ENCODE data around the gene NELFCD. TPM values are rescaled to one million over a fixed set of nuclear protein-coding genes. Genes with fewer than 3 reads are reported as not detected.
"Not testable (repeated sequence)": the region's sequence is repeated elsewhere in the genome, so short reads cannot be mapped to it uniquely, and the experiment has no call there.

Gene NELFCD
- polyA plus RNA-seq, 3 donors from 2014 or later, result 67.1 to 104 (median 71.7) TPM

DNA sequence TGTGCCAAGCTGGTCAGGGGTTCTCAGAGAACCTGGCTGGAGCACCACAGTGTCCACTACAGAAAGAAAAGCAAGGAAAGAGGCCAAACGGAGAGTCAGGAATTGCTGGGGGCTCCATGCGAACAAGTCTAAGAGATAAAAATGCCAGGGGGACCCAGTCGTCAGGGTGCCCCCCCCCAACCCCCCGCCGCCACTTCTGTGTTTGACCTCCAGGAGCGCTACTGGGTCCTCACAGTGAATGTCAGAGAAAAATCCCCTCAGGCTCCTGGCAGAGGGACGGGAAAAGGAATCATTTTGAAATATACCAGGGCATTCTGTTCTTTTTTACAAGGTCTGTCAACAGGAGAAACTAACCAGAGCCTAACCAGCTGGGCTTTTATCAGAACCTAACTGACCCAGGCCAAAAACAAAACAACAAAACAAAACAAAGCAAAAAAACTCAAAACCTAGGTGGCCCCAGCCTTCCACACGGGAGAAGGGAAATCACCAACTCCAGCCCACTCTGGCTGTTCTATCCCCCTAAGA is 17.9 kb upstream of the NELFCD start:
- Mint-ChIP-seq H3K27me3 (ENCODE audit: low read depth in 3 of 3) (peaks cover 5 to 7% (median 6%) of the 10 kb centered on the region in 3 donors), H3K27ac (no peak overlapping the region)
- no peak for DNase-seq

DNA sequence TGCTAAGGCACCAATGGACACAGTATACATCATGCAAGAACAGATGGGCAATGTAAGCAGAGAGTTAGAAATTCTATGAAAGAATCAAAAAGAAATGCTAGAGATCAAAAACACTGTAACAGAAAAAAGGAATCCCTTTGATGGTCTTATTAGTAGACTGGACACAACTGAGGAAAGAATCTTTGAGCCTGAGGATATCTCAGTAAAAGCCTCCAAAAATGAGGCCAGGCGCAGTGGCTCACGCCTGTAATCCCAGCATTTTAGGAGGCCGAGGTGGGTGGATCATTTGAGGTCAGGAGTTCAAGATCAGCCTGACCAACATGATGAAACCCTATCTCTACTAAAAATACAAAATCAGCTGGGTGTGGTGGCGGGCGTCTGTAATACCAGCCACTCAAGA is 17.1 kb upstream of the NELFCD start:
- H3K9me3 Mint-ChIP-seq; H3K4me3 Mint-ChIP-seq; H3K27me3 Mint-ChIP-seq (ENCODE audit: low read depth in 3 of 3); H3K36me3 Mint-ChIP-seq; H3K4me1 Mint-ChIP-seq; H3K27ac Mint-ChIP-seq; DNase-seq: not testable (repeated sequence)

More for the DNA sequence above, 17.9 kb upstream of the NELFCD start:
- Mint-ChIP-seq H3K9me3 (no peaks in the 10 kb centered on the region), H3K4me1 (no peaks in the 10 kb centered on the region), H3K36me3 (peaks cover 0 to 5% (median 3%) of the 10 kb centered on the region in 3 donors), H3K4me3 (no peak overlapping the region)

DNA sequence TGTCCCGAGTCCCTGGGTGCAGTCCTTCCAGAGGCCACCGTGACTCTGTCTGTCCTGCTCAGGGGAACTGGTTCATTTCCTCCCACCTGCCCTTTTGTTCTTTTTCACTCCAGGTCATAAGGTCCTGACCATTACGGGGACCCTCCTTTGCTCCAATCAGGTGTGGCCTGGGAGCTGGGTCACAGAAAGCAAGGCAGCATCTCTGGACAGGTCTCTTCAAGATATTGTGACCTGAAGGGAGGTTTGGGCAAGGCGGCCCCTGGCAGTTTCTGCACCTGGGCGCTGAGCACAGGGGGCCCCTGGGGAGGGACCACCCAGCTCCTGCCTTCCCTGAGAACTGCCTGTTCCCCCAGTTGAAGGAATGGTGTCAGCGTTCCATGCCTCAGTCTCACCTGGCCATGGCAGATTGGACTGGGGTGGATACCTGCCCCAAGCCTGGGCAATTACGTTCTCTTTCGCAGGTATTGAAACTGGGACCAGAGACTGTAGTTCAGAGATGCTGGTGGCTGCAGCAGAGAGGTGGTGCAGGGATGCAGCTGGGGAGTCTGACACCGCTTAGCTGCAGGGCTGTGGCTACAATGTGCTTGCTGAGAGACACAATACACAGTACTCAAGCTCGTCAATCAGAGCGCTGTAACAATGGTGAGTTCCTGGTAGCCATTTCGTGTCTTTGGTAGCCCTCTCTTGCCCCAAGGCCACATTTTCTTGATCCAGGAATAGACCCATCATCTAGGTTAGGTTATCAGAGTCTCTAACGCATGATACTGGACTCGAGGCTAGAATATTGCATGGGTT is 15.6 kb upstream of the NELFCD start:
- H3K4me3 Mint-ChIP-seq, result no peak overlapping the region
- no peak for DNase-seq
- H3K4me1 Mint-ChIP-seq, result no peaks in the 10 kb centered on the region
- peaks cover 0 to 7% (median 5%) of the 10 kb centered on the region in 3 donors for H3K36me3 Mint-ChIP-seq
- H3K27ac Mint-ChIP-seq, result no peak overlapping the region
- no peaks in the 10 kb centered on the region for H3K9me3 Mint-ChIP-seq
- peaks cover 1 to 7% (median 5%) of the 10 kb centered on the region in 3 donors for H3K27me3 Mint-ChIP-seq (ENCODE audit: low read depth in 3 of 3)

DNA sequence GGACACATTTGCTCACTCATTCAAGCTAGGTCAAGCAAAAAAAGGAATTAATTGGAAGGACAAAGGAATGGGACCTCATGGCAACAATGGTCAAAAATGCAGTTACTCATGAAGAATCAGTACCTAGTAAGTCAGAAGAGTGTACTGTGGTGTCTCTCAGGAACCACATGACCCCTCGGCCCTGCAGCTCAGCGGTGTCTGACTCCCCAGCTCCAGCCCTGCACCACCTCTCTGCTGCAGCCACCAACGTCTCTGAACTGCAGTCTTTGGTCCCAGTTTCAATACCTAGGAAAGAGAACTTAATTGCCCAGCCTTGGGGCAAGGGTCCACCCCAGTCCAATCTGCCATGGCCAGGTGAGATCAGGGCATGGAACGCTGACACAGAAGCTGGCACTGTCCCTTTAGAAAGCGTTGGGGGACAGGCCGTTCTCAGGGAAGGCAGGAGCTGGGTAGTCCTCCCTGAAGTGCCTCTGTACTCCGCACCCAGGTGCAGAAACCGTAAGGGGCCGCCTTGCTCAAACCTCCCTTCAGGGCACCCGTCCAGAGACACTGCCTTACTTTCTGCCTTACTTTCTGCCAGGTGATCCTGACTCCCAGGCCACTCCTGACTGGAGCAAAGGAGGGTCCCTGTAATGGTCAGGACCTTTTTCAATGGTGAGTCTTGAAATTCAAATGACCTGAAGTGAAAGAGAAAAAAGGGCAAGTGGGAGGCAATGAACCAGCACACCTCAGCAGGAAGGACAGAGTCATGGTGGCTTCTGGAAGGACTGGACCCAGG is 13.2 kb upstream of the NELFCD start:
- no peak overlapping the region for H3K27ac Mint-ChIP-seq
- no peak for DNase-seq
- peaks cover 0 to 7% (median 5%) of the 10 kb centered on the region in 3 donors for H3K36me3 Mint-ChIP-seq
- H3K9me3 Mint-ChIP-seq, result no peaks in the 10 kb centered on the region
- no peaks in the 10 kb centered on the region for H3K4me1 Mint-ChIP-seq
- H3K4me3 Mint-ChIP-seq, result no peak overlapping the region
- H3K27me3 Mint-ChIP-seq (ENCODE audit: low read depth in 3 of 3), result peaks cover 1 to 10% (median 6%) of the 10 kb centered on the region in 3 donors

DNA sequence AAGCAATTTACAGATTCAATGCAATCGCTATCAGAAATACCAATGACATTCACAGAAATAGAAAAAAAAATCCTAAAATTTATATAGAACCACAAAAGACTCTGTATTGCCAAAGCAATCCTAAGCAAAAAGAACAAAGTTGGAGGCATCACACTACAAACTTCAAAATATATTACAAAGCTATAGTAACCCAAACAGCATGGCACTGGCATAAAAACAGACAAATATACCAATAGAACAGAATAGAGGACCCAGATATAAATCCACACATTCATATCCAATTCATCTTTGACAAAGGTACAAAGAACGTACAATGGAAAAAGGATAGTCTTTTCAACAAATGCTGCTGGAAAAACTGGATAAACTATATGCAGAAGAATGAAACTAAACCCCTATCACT is 11.6 kb upstream of the NELFCD start:
- peaks cover 4 to 5% (median 4%) of the 10 kb centered on the region in 3 donors for H3K27me3 Mint-ChIP-seq (ENCODE audit: low read depth in 3 of 3)
- H3K36me3 Mint-ChIP-seq, result peaks cover 0 to 6% (median 3%) of the 10 kb centered on the region in 3 donors
- peaks cover 0 to 1% (median 0%) of the 10 kb centered on the region in 6 donors for H3K9me3 Mint-ChIP-seq
- H3K4me1 Mint-ChIP-seq, result no peaks in the 10 kb centered on the region
- H3K27ac Mint-ChIP-seq, result no peak overlapping the region
- no peak overlapping the region for H3K4me3 Mint-ChIP-seq
- no peak for DNase-seq

DNA sequence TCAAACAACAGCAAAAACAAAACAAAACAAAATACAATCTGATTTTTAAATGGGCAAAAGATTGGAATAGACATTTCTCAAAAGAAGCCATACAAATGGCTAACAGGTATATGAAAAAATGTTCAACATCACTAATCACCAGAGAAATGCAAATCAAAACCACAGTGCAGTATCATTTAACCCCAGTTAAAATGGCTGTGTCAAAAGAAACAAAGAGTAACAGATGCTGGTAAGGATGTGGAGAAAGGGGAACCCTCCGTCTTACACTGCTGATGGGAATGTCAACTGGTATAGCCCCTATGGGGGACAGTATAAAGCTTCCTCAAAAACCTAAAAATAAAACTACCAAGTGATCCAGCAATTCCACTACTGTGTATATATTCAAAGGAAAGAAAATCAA is 10.9 kb upstream of the NELFCD start:
- no peaks in the 10 kb centered on the region for H3K4me1 Mint-ChIP-seq
- H3K36me3 Mint-ChIP-seq, result peaks cover 1 to 7% (median 5%) of the 10 kb centered on the region in 3 donors
- no peak for DNase-seq
- H3K9me3 Mint-ChIP-seq, result peaks cover under 1 to 3% (median 1%) of the 10 kb centered on the region in 6 donors
- no peak overlapping the region for H3K27ac Mint-ChIP-seq
- no peak overlapping the region for H3K4me3 Mint-ChIP-seq
- H3K27me3 Mint-ChIP-seq (ENCODE audit: low read depth in 3 of 3), result peaks cover 4 to 5% (median 4%) of the 10 kb centered on the region in 3 donors

DNA sequence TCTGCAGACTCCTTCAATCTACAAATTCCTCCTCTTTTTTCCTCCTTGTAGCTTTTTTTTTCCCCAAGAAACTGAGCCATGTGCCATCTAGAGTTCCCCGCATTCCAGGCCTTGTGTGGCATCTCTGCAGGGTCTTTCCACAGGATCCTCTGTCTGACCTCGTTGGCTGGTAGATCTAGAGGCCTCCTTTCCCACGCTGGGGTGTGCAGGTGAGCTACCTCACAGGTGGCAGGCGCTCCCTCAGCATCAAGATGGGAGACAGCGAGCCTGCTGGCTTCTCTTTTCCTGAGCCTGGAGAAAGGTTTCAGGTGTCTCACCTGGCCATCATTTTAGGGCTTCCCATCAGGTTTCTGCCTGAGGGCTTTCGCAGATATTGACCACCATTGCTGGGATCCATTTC is 9.6 kb upstream of the NELFCD start:
- Mint-ChIP-seq H3K36me3 (peaks cover 8 to 15% (median 8%) of the 10 kb centered on the region in 3 donors), H3K27ac (no peak overlapping the region), H3K9me3 (peaks cover 2 to 14% (median 8%) of the 10 kb centered on the region in 6 donors), H3K4me3 (no peak overlapping the region), H3K27me3 (ENCODE audit: low read depth in 3 of 3) (peaks cover 4 to 6% (median 5%) of the 10 kb centered on the region in 3 donors), H3K4me1 (no peaks in the 10 kb centered on the region)
- DNase-seq, result no peak

DNA sequence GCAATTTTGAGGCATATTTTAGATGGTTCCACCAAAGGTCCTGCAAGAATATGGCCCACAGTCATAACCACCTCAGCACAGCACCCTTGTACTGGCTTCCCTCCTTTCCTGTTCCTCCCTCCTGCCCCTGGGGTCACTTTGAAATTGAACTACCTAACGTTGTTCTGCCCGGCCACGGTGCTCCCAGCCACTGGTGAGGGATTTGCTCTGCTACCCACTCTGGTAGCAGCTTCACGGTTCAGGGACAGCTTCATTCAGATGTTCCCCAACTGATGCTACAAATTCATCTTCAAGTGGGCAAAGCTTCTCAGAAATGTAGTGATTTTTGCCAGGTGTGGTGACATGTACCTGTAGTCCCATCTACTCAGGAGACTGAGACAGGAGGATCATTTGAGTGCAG is 7.9 kb upstream of the NELFCD start:
- H3K27ac Mint-ChIP-seq, result no peak overlapping the region

DNA sequence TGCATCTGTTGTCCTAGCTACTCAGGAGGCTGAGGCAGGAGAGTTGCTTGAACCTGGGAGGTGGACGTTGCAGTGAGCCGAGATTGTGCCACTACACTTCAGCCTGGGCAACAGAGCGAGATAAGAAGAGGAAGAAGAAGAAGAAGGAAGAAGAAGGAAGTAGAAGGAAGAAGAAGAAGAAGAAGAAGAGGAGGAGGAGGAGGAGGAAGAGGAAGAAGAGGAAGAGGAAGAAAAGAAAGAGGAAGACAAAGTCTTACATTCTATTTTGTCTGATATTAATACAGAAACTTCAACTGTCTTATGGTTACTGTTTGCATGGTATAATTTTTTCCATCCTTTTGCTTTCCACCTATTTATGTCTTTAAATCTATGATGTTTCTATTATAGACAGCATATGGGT is 7.2 kb upstream of the NELFCD start:
- peaks cover 5 to 7% (median 5%) of the 10 kb centered on the region in 3 donors for H3K27me3 Mint-ChIP-seq (ENCODE audit: low read depth in 3 of 3)
- peaks cover 5 to 20% (median 8%) of the 10 kb centered on the region in 3 donors for H3K36me3 Mint-ChIP-seq
- H3K4me3 Mint-ChIP-seq, result no peak overlapping the region
- no peak for DNase-seq
- peaks cover 2 to 14% (median 9%) of the 10 kb centered on the region in 6 donors for H3K9me3 Mint-ChIP-seq
- H3K4me1 Mint-ChIP-seq, result no peaks in the 10 kb centered on the region
- no peak overlapping the region for H3K27ac Mint-ChIP-seq

More for the DNA sequence above, 7.9 kb upstream of the NELFCD start:
- H3K9me3 Mint-ChIP-seq, result peaks cover 2 to 14% (median 9%) of the 10 kb centered on the region in 6 donors
- peaks cover 4 to 5% (median 5%) of the 10 kb centered on the region in 3 donors for H3K27me3 Mint-ChIP-seq (ENCODE audit: low read depth in 3 of 3)
- no peak overlapping the region for H3K4me3 Mint-ChIP-seq
- H3K36me3 Mint-ChIP-seq, result peaks cover 8 to 20% (median 8%) of the 10 kb centered on the region in 3 donors
- DNase-seq, result no peak
- H3K4me1 Mint-ChIP-seq, result no peaks in the 10 kb centered on the region

DNA sequence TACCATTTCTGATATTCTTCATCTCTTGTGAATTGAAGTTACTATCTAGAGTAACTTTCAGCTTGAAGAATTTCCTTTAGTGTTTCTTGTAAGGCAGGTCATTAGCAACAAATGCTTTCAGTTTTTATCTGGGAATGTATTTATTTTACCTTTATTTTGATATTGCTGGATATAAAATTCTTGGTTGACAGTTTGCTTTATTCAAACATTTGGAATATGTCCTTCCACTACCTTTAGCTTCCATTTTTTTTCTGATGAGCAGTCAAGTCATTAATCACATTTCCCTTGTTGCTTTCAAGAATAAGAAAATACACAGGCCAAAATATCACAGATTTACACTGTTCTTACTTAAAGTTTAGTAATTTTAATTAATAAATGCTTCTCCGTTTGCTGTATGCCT is 5.7 kb upstream of the NELFCD start:
- Mint-ChIP-seq H3K4me1 (peaks cover 0 to 3% of the 10 kb centered on the region in 2 donors), H3K27ac (no peak overlapping the region), H3K27me3 (ENCODE audit: low read depth in 3 of 3) (peaks cover 5 to 9% (median 6%) of the 10 kb centered on the region in 3 donors), H3K36me3 (peaks cover 5 to 20% (median 8%) of the 10 kb centered on the region in 3 donors), H3K9me3 (peaks cover 2 to 14% (median 9%) of the 10 kb centered on the region in 6 donors), H3K4me3 (no peak overlapping the region)
- no peak for DNase-seq

DNA sequence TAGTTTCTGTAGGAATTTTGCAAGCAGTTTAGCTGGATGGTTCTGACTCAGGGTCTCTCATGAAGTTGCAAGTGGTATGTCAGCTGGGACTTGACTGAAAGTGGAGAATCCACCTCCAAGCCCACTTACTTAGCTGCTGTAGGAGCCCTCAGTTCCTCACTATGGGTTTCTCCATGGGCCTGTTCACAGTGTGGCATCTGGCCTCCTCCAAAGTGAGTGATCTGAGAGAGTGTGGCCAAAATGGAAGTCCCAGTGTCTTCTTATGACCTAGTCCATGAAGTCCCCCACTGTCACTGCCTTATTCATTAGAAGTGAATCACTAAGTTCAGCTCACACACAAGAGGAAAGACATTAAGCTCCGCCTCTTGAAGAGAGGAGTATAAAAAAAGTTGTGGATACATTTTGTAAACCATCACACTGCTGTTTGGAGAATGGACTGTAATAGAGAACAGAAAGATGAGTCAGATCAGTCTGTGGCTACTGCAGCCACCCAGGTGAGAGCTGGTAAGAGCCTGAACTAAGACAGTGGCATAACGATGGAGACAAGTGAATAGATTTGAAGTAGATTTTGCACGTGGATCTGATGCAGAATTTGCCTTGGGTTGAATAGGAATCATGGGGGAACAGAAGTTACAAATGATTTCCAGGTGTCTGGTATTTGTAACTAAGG is 4.9 kb upstream of the NELFCD start:
- DNase-seq, result no peak
- H3K4me1 Mint-ChIP-seq, result peaks cover 0 to 3% of the 10 kb centered on the region in 2 donors
- H3K4me3 Mint-ChIP-seq, result no peak overlapping the region
- peaks cover 5 to 8% (median 6%) of the 10 kb centered on the region in 3 donors for H3K27me3 Mint-ChIP-seq (ENCODE audit: low read depth in 3 of 3)
- H3K27ac Mint-ChIP-seq, result no peak overlapping the region
- H3K36me3 Mint-ChIP-seq, result peaks cover 5 to 20% (median 8%) of the 10 kb centered on the region in 3 donors
- H3K9me3 Mint-ChIP-seq, result peaks cover 2 to 14% (median 9%) of the 10 kb centered on the region in 6 donors

DNA sequence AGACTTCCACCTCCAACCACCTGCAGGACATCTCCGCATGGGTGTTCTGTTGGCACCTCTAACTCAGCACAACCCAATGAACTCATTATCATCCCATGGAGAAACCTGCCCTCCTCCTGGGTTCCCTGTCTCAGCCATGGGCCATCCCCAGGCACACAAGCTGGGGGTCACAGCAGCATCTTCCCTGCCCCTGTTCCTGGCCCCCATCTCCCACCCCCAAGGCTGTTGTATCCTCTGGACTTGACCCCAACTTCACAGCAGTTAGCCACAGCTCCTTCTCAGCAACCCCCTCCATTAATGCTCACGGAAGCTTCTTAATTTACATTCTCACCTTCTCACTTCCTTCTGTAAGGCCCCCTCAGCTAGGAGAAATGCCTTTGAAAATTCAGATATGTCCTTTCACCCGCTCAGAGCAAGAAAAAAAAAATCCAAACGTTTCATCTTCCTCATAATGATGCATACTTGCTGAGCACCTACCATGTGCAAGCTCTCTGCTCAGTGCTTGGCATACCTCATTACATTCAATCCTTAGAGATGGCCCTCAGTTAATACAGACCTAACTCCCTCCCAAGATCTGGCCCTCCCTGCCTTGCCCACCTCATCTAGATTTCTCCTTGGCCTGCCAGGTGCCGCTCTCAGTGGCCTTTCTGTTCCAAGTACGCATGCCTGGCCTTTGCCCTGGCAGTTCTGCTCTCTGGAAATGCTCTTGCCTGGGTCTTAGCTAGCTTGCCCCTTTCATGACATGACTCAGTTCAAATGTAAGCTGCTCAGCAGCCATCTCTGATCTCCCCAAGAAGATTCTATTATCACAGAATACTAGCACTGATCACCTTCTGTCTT is 2.5 kb upstream of the NELFCD start:
- peak overlapping the region in 3 of 5 donors; percentile 3 to 78 (median 64) for H3K4me3 Mint-ChIP-seq
- peaks cover 5 to 20% (median 8%) of the 10 kb centered on the region in 3 donors for H3K36me3 Mint-ChIP-seq
- H3K27ac Mint-ChIP-seq, result no peak overlapping the region
- H3K27me3 Mint-ChIP-seq (ENCODE audit: low read depth in 3 of 3), result peaks cover 12 to 16% (median 16%) of the 10 kb centered on the region in 3 donors
- peaks cover 2 to 14% (median 9%) of the 10 kb centered on the region in 6 donors for H3K9me3 Mint-ChIP-seq
- no peak for DNase-seq
- peaks cover 19 to 21% of the 10 kb centered on the region in 2 donors for H3K4me1 Mint-ChIP-seq
